GM12878 (cell line): Measurements from ENCODE around the gene KPNA4. TPM values are rescaled to one million over a fixed set of nuclear protein-coding genes. Genes with fewer than 3 reads are reported as not detected.

Experiments
- ATAC-seq: fragments of 200-7000 bp; cut with Tn5 transposase; 3 replicates; pipeline ENCODE4 v1.9.1; 2020; ENCODE audit warnings: mild to moderate bottlenecking, moderate library complexity
- BruUV-seq: library from RNA; stranded (reverse); fragments of 400-500 nt; replicated peaks from 2 replicates; lab custom pipeline; 2021; lab: Mats Ljungman, UMichigan
- CTCF ChIA-PET: fragments of 300-600 bp; sonication (Branson Sonifier 250); formaldehyde crosslinking; extraction: SDS; loops from one replicate; lab custom pipeline; 2021; ENCODE audit warnings: inconsistent platforms; lab: Yijun Ruan, JAX
- POLR2A ChIA-PET: fragments of 350-600 bp; formaldehyde crosslinking; extraction: SDS; loops from one replicate; lab custom pipeline; 2021; ENCODE audit warnings: inconsistent platforms; lab: Charles Lee
- RAD21 ChIA-PET: fragments of 300-600 bp; sonication (Branson Sonifier 250); formaldehyde crosslinking; loops from one replicate; lab custom pipeline; 2023; ENCODE audit warnings: antibody characterized with exemption; ENCODE audit not compliant: unreplicated experiment; lab: Charles Lee
- SMC1A ChIA-PET: fragments of 300-600 bp; sonication (Branson Sonifier 250); formaldehyde crosslinking; loops from one replicate; lab custom pipeline; 2023; ENCODE audit not compliant: unreplicated experiment, uncharacterized antibody; lab: Charles Lee
- DNase-seq: peaks from one replicate; pipeline ENCODE4 v3.0.0-alpha.2; 2011; ENCODE audit warnings: low read depth, low spot score
- FAIRE-seq: peaks from 3 replicates; lab custom pipeline; 2011; peaks lifted over from hg19 to GRCh38; lab: Jason Lieb, UNC
- H2AFZ ChIP-seq: 2 replicates; pipeline ENCODE4 v1.6.0; 2011; ENCODE audit warnings: low read depth, low read length, control low read depth; ENCODE audit not compliant: control insufficient read depth
- H3K27ac ChIP-seq: 2 replicates; pipeline ENCODE4 v1.5.1; 2011; ENCODE audit warnings: control low read depth; ENCODE audit not compliant: control insufficient read depth, insufficient read depth
- H3K27me3 ChIP-seq, 2 experiments: replicated peaks in 1 of 2; 2 replicates each; pipeline versions ENCODE4 v1.6.0 to v1.6.1; 2011; ENCODE audit warnings: low read length in 1 of 2; ENCODE audit not compliant: control insufficient read depth in 2 of 2, insufficient read depth in 2 of 2
- H3K36me3 ChIP-seq, 2 experiments: 2 replicates each; pipeline ENCODE4 v1.5.1; 2011; ENCODE audit warnings: low read length in 1 of 2; ENCODE audit not compliant: control insufficient read depth in 2 of 2, insufficient read depth in 2 of 2
- H3K4me1 ChIP-seq: 2 replicates; pipeline ENCODE4 v1.6.1; 2011; ENCODE audit warnings: mild to moderate bottlenecking, low read length, moderate library complexity, mixed read lengths; ENCODE audit not compliant: control insufficient read depth, insufficient read depth
- H3K4me2 ChIP-seq: 2 replicates; pipeline ENCODE4 v1.6.0; 2011; ENCODE audit warnings: control low read depth; ENCODE audit not compliant: control insufficient read depth, insufficient read depth
- H3K4me3 ChIP-seq: fragments of 200-600 bp; sonication (generic); 2 replicates; pipeline ENCODE4 v1.5.1; 2016
- H3K79me2 ChIP-seq: 2 replicates; pipeline ENCODE4 v1.6.0; 2011; ENCODE audit warnings: low read length; ENCODE audit not compliant: control insufficient read depth, insufficient read depth
- H3K9ac ChIP-seq: 2 replicates; pipeline ENCODE4 v1.8.0; 2011; ENCODE audit warnings: low read length, control low read depth, mixed read lengths; ENCODE audit not compliant: control insufficient read depth, insufficient read depth
- H3K9me3 ChIP-seq: replicated peaks from 3 replicates; pipeline ENCODE4 v1.5.1; 2011; ENCODE audit warnings: mild to moderate bottlenecking, low read length; ENCODE audit not compliant: control insufficient read depth, insufficient read depth
- H4K20me1 ChIP-seq: 2 replicates; pipeline ENCODE4 v1.6.0; 2011; ENCODE audit not compliant: control insufficient read depth, insufficient read depth
- ATF2 ChIP-seq: IDR thresholded peaks from 2 replicates; pipeline ENCODE4 v1.6.1; 2012; ENCODE audit warnings: low read length, inconsistent platforms
- BCL11A ChIP-seq: IDR thresholded peaks from 2 replicates; pipeline ENCODE4 v1.6.1; 2011; ENCODE audit warnings: low read depth, low read length
- BCLAF1 ChIP-seq: fragments of 450-650 bp; IDR thresholded peaks from 2 replicates; pipeline ENCODE4 v1.6.1; 2017; ENCODE audit warnings: antibody characterized with exemption, mild to moderate bottlenecking, moderate library complexity
- CBX3 ChIP-seq: fragments of 200-600 bp; sonication (generic); IDR thresholded peaks from 2 replicates; pipeline ENCODE4 v1.6.1; 2016; ENCODE audit warnings: low read depth, borderline replicate concordance
- DPF2 ChIP-seq: fragments of 450-650 bp; IDR thresholded peaks from 2 replicates; pipeline ENCODE4 v1.6.1; 2017; ENCODE audit warnings: mild to moderate bottlenecking
- MYC ChIP-seq: IDR thresholded peaks from 2 replicates; pipeline ENCODE4 v1.6.1; 2011; ENCODE audit warnings: mild to moderate bottlenecking, low read length, moderate library complexity, inconsistent platforms; ENCODE audit not compliant: insufficient read depth, insufficient replicate concordance, insufficient read length, severe bottlenecking
- NFYB ChIP-seq: IDR thresholded peaks from 2 replicates; pipeline ENCODE4 v1.6.1; 2011; ENCODE audit warnings: low read depth, mild to moderate bottlenecking, low read length, improper control_type of control experiment, moderate library complexity; ENCODE audit not compliant: insufficient read depth
- NR2C1 ChIP-seq: fragments of 450-650 bp; IDR thresholded peaks from 2 replicates; pipeline ENCODE4 v1.6.1; 2017; ENCODE audit warnings: antibody characterized with exemption, mild to moderate bottlenecking, moderate library complexity
- PRDM15 ChIP-seq: fragments of 450-650 bp; formaldehyde crosslinking; IDR thresholded peaks from 2 replicates; pipeline ENCODE4 v1.4.0; 2020; ENCODE audit warnings: mild to moderate bottlenecking, moderate library complexity
- RELB ChIP-seq: fragments of 450-650 bp; IDR thresholded peaks from 2 replicates; pipeline ENCODE4 v1.6.1; 2017; ENCODE audit warnings: low read depth, mild to moderate bottlenecking, moderate library complexity
- SIX5 ChIP-seq: IDR thresholded peaks from 2 replicates; pipeline ENCODE4 v1.6.1; 2011; ENCODE audit warnings: mild to moderate bottlenecking, low read depth, low read length, moderate library complexity; ENCODE audit not compliant: severe bottlenecking
- SP1 ChIP-seq: IDR thresholded peaks from one replicate; pipeline ENCODE4 v1.6.1; 2011; ENCODE audit warnings: low read depth, low read length
- TAF1 ChIP-seq: IDR thresholded peaks from 2 replicates; pipeline ENCODE4 v1.6.1; 2011; ENCODE audit warnings: mild to moderate bottlenecking, low read depth, low read length, borderline replicate concordance
- YBX1 ChIP-seq: fragments of 450-650 bp; IDR thresholded peaks from 2 replicates; pipeline ENCODE4 v1.6.1; 2016; ENCODE audit warnings: antibody characterized with exemption
- ZNF217 ChIP-seq: fragments of 450-650 bp; IDR thresholded peaks from 2 replicates; pipeline ENCODE4 v1.6.1; 2017; ENCODE audit warnings: antibody characterized with exemption, mild to moderate bottlenecking
- WGBS: methylation state at CpG from one replicate; pipeline ENCODE4 v1.1.6; 2016; ENCODE audit warnings: low lambda C conversion rate; ENCODE audit not compliant: insufficient replicate concordance, insufficient coverage; ENCODE audit errors: missing lambda C conversion rate; 5-methylcytosine and 5-hydroxymethylcytosine counted together
- in situ Hi-C: fragments of 300-500 bp; cut with MboI; formaldehyde crosslinking; loops from 9 replicates; pipeline ENCODE4 v1.14.3; 2018; ENCODE audit warnings: mixed read lengths
- intact Hi-C: fragments of 100-400 bp; cut with micrococcal nuclease; formaldehyde crosslinking; loops from one replicate; pipeline ENCODE4 v1.14.2; 2022; ENCODE audit not compliant: unreplicated experiment
- polyA plus RNA-seq, 11 experiments: library from polyadenylated mRNA; depleted of rRNA in 4 of 11; unstranded in 6 of 11; stranded (reverse) in 5 of 11; fragments of >200 nt; fragmentation: Nextera tagmentation in 4 of 11; fragmentation: Illumina TruSeq in 1 of 11; extraction: Ambion mirVana in 4 of 11; extraction: Trizol in 1 of 11; gene quantifications; 1 replicate in 1 of 11; 2 replicates in 10 of 11; pipeline versions ENCODE4 v1.2.1 to v1.2.3, GENCODE V29; 2011 to 2016; ENCODE audit warnings: inconsistent platforms in 2 of 11, missing spikeins in 2 of 11, low read depth in 1 of 11
- total RNA-seq, 4 experiments: library from RNA; depleted of rRNA in 3 of 4; stranded (reverse); fragments of >200 nt in 3 of 4; fragmentation: Illumina TruSeq in 1 of 4; extraction: Trizol in 1 of 4; gene quantifications; 2 replicates each; pipeline versions ENCODE4 v1.2.1 to v1.2.3, GENCODE V29; 2013 to 2021

KPNA4 gene
- total and polyA plus RNA-seq, 10 of the 15 experiments (the other 5 are each of a cell fraction or from before 2014, with no cell fraction given): 9.9 to 40.6 (median 18.1) TPM

- H3K9ac ChIP-seq: peak overlapping the region; percentile 91
- POLR2A ChIA-PET: interaction anchor here (1.0 to 3.9 kb wide), 3 partner anchors 11 to 48 kb away, joined by 4 to 34 read pairs (median 4); partner anchors contain the start of genes IFT80 and SMC4
- no peak for TF ChIP-seq BCLAF1
- no peak for TF ChIP-seq YBX1
- TF ChIP-seq NFYB: no peak
- TF ChIP-seq ZNF217: no peak
- no peak for TF ChIP-seq CBX3
- TF ChIP-seq SIX5: no peak
- no peak for TF ChIP-seq MYC
- TF ChIP-seq SP1: no peak
- TF ChIP-seq TAF1: no peak
- no peak for TF ChIP-seq NR2C1
- TF ChIP-seq DPF2: no peak
- no peak for TF ChIP-seq ATF2
- no peak for TF ChIP-seq RELB
- no peak for TF ChIP-seq PRDM15 (CRISPR knock-in tag)
- no peak for TF ChIP-seq BCL11A
Observed at GRCh38 chr3:160447544-160447943, 117.8 kb downstream of the KPNA4 start.

More at GRCh38 chr3:160447544-160447943, 117.8 kb downstream of the KPNA4 start:
- DNase-seq (no peak), FAIRE-seq (no peak), ATAC-seq (no peak)
- Histone ChIP-seq H3K9me3 (peaks cover 5% of the 10 kb centered on the region; the same call in 2 of the 3 replicates), H3K36me3 (peaks cover 0 to 17% of the 10 kb centered on the region in 2 experiments; a peak in 1 of 4 replicates), H3K4me2 (peak overlapping the region; percentile 93), H3K4me3 (peak overlapping the region; percentile 89), H2AFZ (no peak overlapping the region; the same call in 1 of the 2 replicates), H3K79me2 (peaks cover 73% of the 10 kb centered on the region), H3K27me3 (no peaks in the 10 kb centered on the region), H4K20me1 (no peaks in the 10 kb centered on the region), H3K27ac (peak overlapping the region; percentile 13), H3K4me1 (peaks cover 9% of the 10 kb centered on the region)
- in situ Hi-C loops: no loop called here
- ChIA-PET RAD21 (no interaction called here), SMC1A (interaction anchor here (0.7 to 7.7 kb wide), 5 partner anchors 9 to 116 kb away, joined by 3 to 73 read pairs (median 3); no protein-coding TSS in a partner anchor), CTCF (interaction anchor here (0.5 to 3.3 kb wide), 4 partner anchors 9 to 1828 kb away, joined by 3 to 17 read pairs (median 4); no protein-coding TSS in a partner anchor)
- no TSS peak for BruUV-seq
- 37% methylated on average over 3 of the region's 3 CpGs for WGBS
- intact Hi-C loops: loop anchor here (5.0 kb wide), 1 partner anchor 225 kb away; no protein-coding TSS in a partner anchor
